D721Med (cell line): ENCODE results near the gene TBC1D22A.

Experiments
- DNase-seq: peaks from one replicate; pipeline ENCODE4 v3.0.0; 2011; ENCODE audit warnings: low spot score; ENCODE audit not compliant: insufficient read length
- FAIRE-seq: peaks from 2 replicates; lab custom pipeline; 2011; peaks lifted over from hg19 to GRCh38; lab: Jason Lieb, UNC
- TF ChIP-seq, protein P1 (sequence below): IDR thresholded peaks from 2 replicates; pipeline ENCODE4 v1.5.1; 2012; ENCODE audit warnings: mild to moderate bottlenecking, control low read depth; ENCODE audit not compliant: insufficient read depth; ENCODE audit errors: missing control alignments

Gene TBC1D22A

GRCh38 chr22:47102648-47103047 lies 340.2 kb downstream of the TBC1D22A start:
- TF ChIP-seq, protein P1, sequence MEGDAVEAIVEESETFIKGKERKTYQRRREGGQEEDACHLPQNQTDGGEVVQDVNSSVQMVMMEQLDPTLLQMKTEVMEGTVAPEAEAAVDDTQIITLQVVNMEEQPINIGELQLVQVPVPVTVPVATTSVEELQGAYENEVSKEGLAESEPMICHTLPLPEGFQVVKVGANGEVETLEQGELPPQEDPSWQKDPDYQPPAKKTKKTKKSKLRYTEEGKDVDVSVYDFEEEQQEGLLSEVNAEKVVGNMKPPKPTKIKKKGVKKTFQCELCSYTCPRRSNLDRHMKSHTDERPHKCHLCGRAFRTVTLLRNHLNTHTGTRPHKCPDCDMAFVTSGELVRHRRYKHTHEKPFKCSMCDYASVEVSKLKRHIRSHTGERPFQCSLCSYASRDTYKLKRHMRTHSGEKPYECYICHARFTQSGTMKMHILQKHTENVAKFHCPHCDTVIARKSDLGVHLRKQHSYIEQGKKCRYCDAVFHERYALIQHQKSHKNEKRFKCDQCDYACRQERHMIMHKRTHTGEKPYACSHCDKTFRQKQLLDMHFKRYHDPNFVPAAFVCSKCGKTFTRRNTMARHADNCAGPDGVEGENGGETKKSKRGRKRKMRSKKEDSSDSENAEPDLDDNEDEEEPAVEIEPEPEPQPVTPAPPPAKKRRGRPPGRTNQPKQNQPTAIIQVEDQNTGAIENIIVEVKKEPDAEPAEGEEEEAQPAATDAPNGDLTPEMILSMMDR = no peak
- no peak for DNase-seq
- no peak for FAIRE-seq

- DNase-seq (no peak), FAIRE-seq (no peak)
- TF ChIP-seq, protein P1 = no peak
Observed at GRCh38 chr22:47105085-47105484, 342.6 kb downstream of the TBC1D22A start.

DNA sequence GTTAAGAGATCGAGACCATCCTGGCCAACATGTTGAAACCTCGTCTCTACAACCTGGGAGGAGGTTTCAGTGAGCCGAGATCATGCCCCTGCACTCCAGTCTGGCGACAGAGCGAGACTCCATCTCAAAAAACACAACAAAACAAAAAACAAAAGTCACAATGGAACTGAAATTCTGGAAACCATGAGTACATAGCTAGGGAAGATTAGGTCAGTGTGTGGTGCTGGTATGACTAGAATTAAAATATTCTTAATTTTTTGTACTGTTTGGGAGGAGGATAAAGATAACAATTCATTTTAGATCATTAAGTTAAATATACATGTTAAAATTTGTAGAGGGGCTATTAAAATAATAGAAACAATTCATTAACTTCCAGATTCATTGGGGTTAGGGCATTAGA lies 344.4 kb downstream of the TBC1D22A start:
- FAIRE-seq = no peak
- no peak for DNase-seq
- TF ChIP-seq, protein P1 = no peak

DNA sequence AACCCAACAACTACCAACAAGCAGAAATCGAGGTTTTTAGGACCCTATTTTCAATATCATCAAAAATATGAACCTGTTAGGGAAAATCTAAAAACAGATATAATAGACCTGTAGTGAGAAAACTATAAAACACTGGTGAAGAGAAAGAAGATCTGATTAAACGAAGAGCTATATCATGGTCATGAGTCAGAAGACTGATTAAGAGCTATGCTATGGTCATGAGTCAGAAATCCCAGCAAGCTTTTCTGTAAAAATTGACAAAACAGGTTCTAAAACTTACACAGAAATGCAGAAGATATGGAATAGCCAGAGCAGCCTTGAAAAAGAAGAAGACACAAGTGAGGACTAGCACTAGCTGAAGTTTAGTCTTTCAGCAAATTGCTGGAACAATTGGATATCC lies 345.0 kb downstream of the TBC1D22A start:
- TF ChIP-seq, protein P1 = no peak
- FAIRE-seq (no peak), DNase-seq (no peak)

GRCh38 chr22:47110817-47111443 lies 348.5 kb downstream of the TBC1D22A start:
- FAIRE-seq (no peak), DNase-seq (no peak)
- TF ChIP-seq, protein P1 = no peak

- DNase-seq (no peak), FAIRE-seq (no peak)
- TF ChIP-seq, protein P1 = no peak
Observed at GRCh38 chr22:47111626-47112581, 349.5 kb downstream of the TBC1D22A start.
